Activated naive CD4-positive, alpha-beta T cell treated with anti-CD3 and anti-CD28 coated beads for 36 hours (primary cell): Measurements from ENCODE around the gene CCDC97. TPM values are rescaled to one million over a fixed set of nuclear protein-coding genes. Genes with fewer than 3 reads are reported as not detected.

Experiments used
- CTCF ChIA-PET: fragments of 350-600 bp; sonication (Branson Sonifier 250); formaldehyde crosslinking; loops from one replicate; lab custom pipeline; 2021; ENCODE audit warnings: antibody characterized with exemption; lab: Charles Lee
- DNase-seq: peaks from one replicate; pipeline ENCODE4 v3.0.0-alpha.2; 2020
- H3K27ac Mint-ChIP-seq: one replicate; pipeline ENCODE4 v1.8.0; 2021; ENCODE audit warnings: mild to moderate bottlenecking, mixed read lengths
- H3K27me3 Mint-ChIP-seq: one replicate; pipeline ENCODE4 v1.8.0; 2021; ENCODE audit warnings: low read depth, mixed read lengths
- H3K36me3 Mint-ChIP-seq: one replicate; pipeline ENCODE4 v1.8.0; 2021; ENCODE audit warnings: low read depth, mixed read lengths
- H3K4me1 Mint-ChIP-seq: one replicate; pipeline ENCODE4 v1.8.0; 2021; ENCODE audit warnings: low read depth, mixed read lengths
- H3K4me3 Mint-ChIP-seq: one replicate; pipeline ENCODE4 v1.8.0; 2021; ENCODE audit warnings: mild to moderate bottlenecking, moderate library complexity, mixed read lengths
- H3K9me3 Mint-ChIP-seq: one replicate; pipeline ENCODE4 v1.8.0; 2021; ENCODE audit warnings: mixed read lengths
- intact Hi-C: fragments of 100-400 bp; cut with micrococcal nuclease; formaldehyde crosslinking; loops from one replicate; pipeline ENCODE4 v1.15.1; 2023
- total RNA-seq, 2 experiments: library from RNA; stranded (reverse); gene quantifications; one replicate each; pipeline ENCODE4 v1.2.3, GENCODE V29; 2021

The CCDC97 gene
- total RNA-seq, 2 experiments from 2014 or later: 14.9 to 15.8 TPM

- intact Hi-C loops: no loop called here
- H3K4me3 Mint-ChIP-seq: no peak overlapping the region
- peak overlapping the region; percentile 35 for H3K27ac Mint-ChIP-seq
- DNase-seq: no peak
- CTCF ChIA-PET: no interaction called here
- peaks cover 32% of the 10 kb centered on the region for H3K36me3 Mint-ChIP-seq
- H3K9me3 Mint-ChIP-seq: no peaks in the 10 kb centered on the region
- peaks cover 33% of the 10 kb centered on the region for H3K4me1 Mint-ChIP-seq
- no peaks in the 10 kb centered on the region for H3K27me3 Mint-ChIP-seq
These were observed 13.1 kb downstream of the CCDC97 start for GRCh38 chr19:41323023-41323422.

GRCh38 chr19:41323430-41324125 is 13.6 kb downstream of the CCDC97 start:
- intact Hi-C loops: no loop called here
- H3K9me3 Mint-ChIP-seq: no peaks in the 10 kb centered on the region
- CTCF ChIA-PET: no interaction called here

GRCh38 chr19:41324231-41324702 is 14.3 kb downstream of the CCDC97 start:
- H3K4me1 Mint-ChIP-seq: peaks cover 45% of the 10 kb centered on the region
- CTCF ChIA-PET: no interaction called here
- peaks cover 38% of the 10 kb centered on the region for H3K36me3 Mint-ChIP-seq

More at GRCh38 chr19:41323430-41324125, 13.6 kb downstream of the CCDC97 start:
- Mint-ChIP-seq H3K36me3 (peaks cover 36% of the 10 kb centered on the region), H3K27ac (peak overlapping the region; percentile 51), H3K4me3 (no peak overlapping the region), H3K27me3 (no peaks in the 10 kb centered on the region), H3K4me1 (peaks cover 38% of the 10 kb centered on the region)
- DNase-seq: no peak

DNA sequence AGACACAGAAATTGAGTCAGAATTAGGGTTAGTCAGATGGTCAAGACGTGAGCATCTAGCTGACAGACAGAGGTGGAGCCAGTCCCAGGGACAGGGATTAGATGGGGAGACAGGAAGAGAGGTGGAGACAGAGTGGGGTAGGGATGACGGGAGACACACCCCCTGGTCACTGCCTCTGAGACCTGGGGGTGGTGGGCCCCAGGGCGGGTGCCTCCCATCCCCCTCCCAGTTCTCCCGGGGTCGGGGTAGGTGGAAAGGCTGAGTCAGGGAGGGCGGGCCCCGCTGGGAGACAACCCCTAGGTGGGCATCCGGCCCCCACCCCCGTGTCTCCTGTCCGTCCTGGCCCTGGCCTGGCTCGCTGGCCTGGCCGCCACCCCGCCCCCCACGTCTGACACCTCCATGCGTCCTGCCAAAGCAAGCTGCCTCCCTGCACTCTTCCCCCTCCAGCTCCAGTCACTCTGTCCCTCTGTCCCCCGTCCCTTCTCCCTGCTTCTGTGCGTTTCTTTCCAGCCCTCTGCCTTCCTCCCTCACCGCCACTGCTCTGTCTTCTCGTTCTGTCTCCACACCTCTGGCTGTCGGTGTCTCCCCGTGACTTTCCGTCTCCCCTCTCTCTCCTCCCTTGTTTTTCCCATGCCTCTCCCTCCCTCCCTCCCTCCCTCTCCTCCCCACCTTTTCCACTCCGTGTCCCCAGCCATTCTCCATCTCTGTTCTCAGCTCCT is 15.1 kb downstream of the CCDC97 start:
- peaks cover 45% of the 10 kb centered on the region for H3K4me1 Mint-ChIP-seq
- peak overlapping the region; percentile 67 for H3K27ac Mint-ChIP-seq
- intact Hi-C loops: no loop called here
- CTCF ChIA-PET: no interaction called here
- H3K27me3 Mint-ChIP-seq: no peaks in the 10 kb centered on the region
- no peaks in the 10 kb centered on the region for H3K9me3 Mint-ChIP-seq
- peaks cover 35% of the 10 kb centered on the region for H3K36me3 Mint-ChIP-seq
- H3K4me3 Mint-ChIP-seq: no peak overlapping the region
- DNase-seq: no peak

More at GRCh38 chr19:41324231-41324702, 14.3 kb downstream of the CCDC97 start:
- Mint-ChIP-seq H3K4me3 (no peak overlapping the region), H3K9me3 (no peaks in the 10 kb centered on the region), H3K27ac (peak overlapping the region; percentile 67), H3K27me3 (no peaks in the 10 kb centered on the region)
- intact Hi-C loops: no loop called here
- DNase-seq: no peak

GRCh38 chr19:41325640-41325946 is 15.6 kb downstream of the CCDC97 start:
- H3K4me3 Mint-ChIP-seq: no peak overlapping the region
- DNase-seq: no peak
- peaks cover 48% of the 10 kb centered on the region for H3K4me1 Mint-ChIP-seq
- intact Hi-C loops: no loop called here
- peaks cover 38% of the 10 kb centered on the region for H3K36me3 Mint-ChIP-seq
- no peaks in the 10 kb centered on the region for H3K27me3 Mint-ChIP-seq
- H3K9me3 Mint-ChIP-seq: no peaks in the 10 kb centered on the region
- CTCF ChIA-PET: no interaction called here
- peak overlapping the region; percentile 44 for H3K27ac Mint-ChIP-seq

- peaks cover 37% of the 10 kb centered on the region for H3K36me3 Mint-ChIP-seq
- no peak overlapping the region for H3K4me3 Mint-ChIP-seq
- CTCF ChIA-PET: interaction anchor here (0.7 to 1.4 kb wide), 2 partner anchors 30 to 271 kb away, joined by 3 read pairs; no protein-coding TSS in a partner anchor
- H3K27ac Mint-ChIP-seq: peak overlapping the region; percentile 71
- H3K27me3 Mint-ChIP-seq: no peaks in the 10 kb centered on the region
- H3K4me1 Mint-ChIP-seq: peaks cover 49% of the 10 kb centered on the region
- no peaks in the 10 kb centered on the region for H3K9me3 Mint-ChIP-seq
- intact Hi-C loops: no loop called here
- DNase-seq: peak; percentile 45
These were observed 16.2 kb downstream of the CCDC97 start for GRCh38 chr19:41325947-41326706.

GRCh38 chr19:41327076-41327575 is 17.2 kb downstream of the CCDC97 start:
- peaks cover 40% of the 10 kb centered on the region for H3K36me3 Mint-ChIP-seq
- no peak for DNase-seq

DNA sequence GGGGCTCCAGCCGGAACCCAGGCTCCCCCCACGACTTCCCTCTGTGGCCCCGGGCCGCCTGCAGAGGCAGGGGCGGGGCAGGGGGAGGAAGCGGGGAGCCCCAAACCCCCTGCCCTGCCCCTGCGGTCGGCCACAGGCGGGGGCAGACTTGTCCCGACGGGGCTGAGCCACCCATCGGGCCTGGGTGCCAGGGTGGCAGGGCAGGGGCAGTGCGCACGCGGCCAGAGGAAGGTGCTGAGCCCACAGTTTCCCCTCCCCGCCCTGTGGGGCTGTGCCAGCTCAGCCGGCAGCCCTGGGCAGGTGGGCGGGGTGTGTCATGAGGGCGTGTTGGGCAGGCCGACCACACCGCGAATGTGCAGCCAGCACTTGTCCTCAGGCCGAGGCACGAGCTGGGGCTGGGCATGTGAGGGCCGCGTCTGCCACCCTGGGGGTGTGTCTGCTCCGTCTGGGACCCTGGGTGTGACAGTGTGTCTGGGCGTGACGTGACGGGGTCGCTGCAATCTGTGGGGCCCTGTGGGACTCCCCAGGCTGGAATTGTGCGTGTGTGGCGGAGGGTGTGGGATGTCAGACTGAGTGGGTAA is 17.7 kb downstream of the CCDC97 start:
- Mint-ChIP-seq H3K9me3 (no peaks in the 10 kb centered on the region), H3K4me3 (peak overlapping the region; percentile 67), H3K27me3 (no peaks in the 10 kb centered on the region), H3K36me3 (peaks cover 40% of the 10 kb centered on the region), H3K4me1 (peaks cover 55% of the 10 kb centered on the region), H3K27ac (peak overlapping the region; percentile 93)
- CTCF ChIA-PET: interaction anchor here (1.3 to 1.4 kb wide), 2 partner anchors 19 to 29 kb away, joined by 3 to 8 read pairs; no protein-coding TSS in a partner anchor
- peak; percentile 80 for DNase-seq
- intact Hi-C loops: loop anchor here (1.0 kb wide), 4 partner anchors 17 to 70 kb away; partner anchors contain the start of genes BCKDHA, CCDC97 and EXOSC5

More at GRCh38 chr19:41327076-41327575, 17.2 kb downstream of the CCDC97 start:
- CTCF ChIA-PET: interaction anchor here (0.7 to 1.4 kb wide), 3 partner anchors 19 to 270 kb away, joined by 3 to 8 read pairs (median 3); no protein-coding TSS in a partner anchor
- intact Hi-C loops: loop anchor here (1.0 kb wide), 2 partner anchors 65 to 70 kb away; partner anchors contain the start of genes BCKDHA and EXOSC5
- H3K4me3 Mint-ChIP-seq: peak overlapping the region; percentile 50
- H3K9me3 Mint-ChIP-seq: no peaks in the 10 kb centered on the region
- H3K27me3 Mint-ChIP-seq: no peaks in the 10 kb centered on the region
- H3K4me1 Mint-ChIP-seq: peaks cover 55% of the 10 kb centered on the region
- peak overlapping the region; percentile 71 for H3K27ac Mint-ChIP-seq

GRCh38 chr19:41328157-41328841 is 18.3 kb downstream of the CCDC97 start:
- Mint-ChIP-seq H3K4me1 (peaks cover 52% of the 10 kb centered on the region), H3K36me3 (peaks cover 38% of the 10 kb centered on the region), H3K4me3 (peak overlapping the region; percentile 67), H3K27me3 (no peaks in the 10 kb centered on the region), H3K27ac (peak overlapping the region; percentile 93), H3K9me3 (no peaks in the 10 kb centered on the region)
- DNase-seq: peak; percentile 70
- CTCF ChIA-PET: interaction anchor here (1.2 kb wide), 1 partner anchor 29 kb away, joined by 4 read pairs; no protein-coding TSS in a partner anchor
- intact Hi-C loops: loop anchor here (1.0 kb wide), 2 partner anchors 18 to 23 kb away; partner anchors contain the start of gene CCDC97

DNA sequence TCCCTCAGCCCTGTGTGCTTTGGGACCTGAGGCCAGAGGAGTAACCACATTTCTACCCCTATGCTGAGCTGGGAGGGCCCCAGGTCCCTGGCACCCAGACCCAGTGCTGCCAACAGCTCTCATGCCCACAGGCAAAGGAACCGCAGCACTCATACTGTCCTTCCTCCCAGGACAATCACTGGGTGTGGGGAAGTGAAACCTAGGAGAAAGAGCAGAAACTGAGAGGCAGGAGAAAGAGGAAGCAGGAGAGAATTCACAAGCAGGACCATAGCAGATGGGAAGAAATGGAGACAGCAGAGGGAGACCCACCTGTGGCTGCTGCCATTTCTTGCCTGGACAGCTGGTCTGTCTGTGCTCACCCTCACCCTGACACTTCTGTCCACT is 18.9 kb downstream of the CCDC97 start:
- intact Hi-C loops: loop anchor here (1.0 kb wide), 2 partner anchors 19 to 22 kb away; partner anchors contain the start of gene CCDC97
- peak overlapping the region; percentile 93 for H3K27ac Mint-ChIP-seq
- peaks cover 52% of the 10 kb centered on the region for H3K4me1 Mint-ChIP-seq
- CTCF ChIA-PET: interaction anchor here (1.2 kb wide), 1 partner anchor 28 kb away, joined by 4 read pairs; no protein-coding TSS in a partner anchor
- H3K4me3 Mint-ChIP-seq: no peak overlapping the region
- DNase-seq: no peak
- no peaks in the 10 kb centered on the region for H3K27me3 Mint-ChIP-seq
- H3K9me3 Mint-ChIP-seq: no peaks in the 10 kb centered on the region
- H3K36me3 Mint-ChIP-seq: peaks cover 38% of the 10 kb centered on the region

DNA sequence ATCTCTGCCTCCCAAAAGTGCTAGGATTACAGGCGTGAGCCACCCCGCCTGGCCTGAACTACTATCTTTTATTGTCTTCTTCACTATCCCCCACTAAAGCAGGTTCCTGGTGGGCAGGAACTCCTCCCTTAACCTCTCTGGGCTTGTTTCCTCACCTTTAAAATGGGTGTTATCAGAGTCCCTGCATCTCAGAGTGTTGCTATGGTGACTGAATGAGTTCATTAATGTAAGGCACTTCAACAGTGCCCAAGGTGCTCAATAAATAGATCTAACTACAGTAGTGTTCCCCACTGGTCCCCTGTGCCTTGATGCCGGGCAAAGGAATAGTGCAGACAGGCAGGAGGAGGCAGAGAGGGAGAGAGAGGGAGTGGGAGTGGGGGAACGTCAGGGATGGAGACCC is 20.5 kb downstream of the CCDC97 start:
- intact Hi-C loops: no loop called here
- H3K4me3 Mint-ChIP-seq: no peak overlapping the region
- CTCF ChIA-PET: no interaction called here
- H3K4me1 Mint-ChIP-seq: peaks cover 54% of the 10 kb centered on the region
- no peaks in the 10 kb centered on the region for H3K27me3 Mint-ChIP-seq
- H3K9me3 Mint-ChIP-seq: no peaks in the 10 kb centered on the region
- peaks cover 40% of the 10 kb centered on the region for H3K36me3 Mint-ChIP-seq
- DNase-seq: no peak
- H3K27ac Mint-ChIP-seq: peak overlapping the region; percentile 33
